GM18511 (cell line): ENCODE measurements around the gene CST2.
"Not testable (repeated sequence)": the region's sequence is repeated elsewhere in the genome, so short reads cannot be mapped to it uniquely, and the experiment has no call there.

Experiments
- ATAC-seq: cut with Tn5 transposase; IDR thresholded peaks from one replicate; pipeline ENCODE4 v1.9.1; 2021; ENCODE audit warnings: mild to moderate bottlenecking, moderate library complexity; ENCODE audit not compliant: unreplicated experiment

CST2 gene, protein sequence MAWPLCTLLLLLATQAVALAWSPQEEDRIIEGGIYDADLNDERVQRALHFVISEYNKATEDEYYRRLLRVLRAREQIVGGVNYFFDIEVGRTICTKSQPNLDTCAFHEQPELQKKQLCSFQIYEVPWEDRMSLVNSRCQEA

DNA sequence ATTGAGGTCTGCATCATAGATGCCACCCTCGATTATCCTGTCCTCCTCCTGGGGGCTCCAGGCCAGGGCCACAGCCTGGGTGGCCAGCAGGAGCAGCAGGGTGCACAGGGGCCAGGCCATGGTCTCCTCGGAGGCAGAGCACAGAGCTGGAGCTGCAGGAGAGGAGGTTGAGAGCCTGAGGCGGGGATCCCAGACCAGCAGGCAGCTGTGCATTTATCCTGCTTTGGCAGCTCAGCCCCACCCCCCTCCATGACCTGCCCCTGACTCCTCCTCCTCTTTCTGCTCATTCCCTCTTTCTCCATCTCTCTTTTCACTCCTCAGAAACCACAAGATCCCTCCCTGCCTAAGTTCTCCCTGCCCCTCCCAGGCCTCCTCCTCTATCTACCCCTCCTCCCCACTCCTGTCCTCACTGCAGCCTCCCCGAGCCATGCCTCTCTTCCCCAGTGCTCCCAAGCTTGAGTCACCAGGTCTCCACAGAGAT, at the start of gene CST2:
Gene CST2, minus strand, starts transcription at position 189 of the 481 bp plus-strand sequence. Its CDS starts 69 bp downstream, at position 120.
- ATAC-seq: no peak

DNA sequence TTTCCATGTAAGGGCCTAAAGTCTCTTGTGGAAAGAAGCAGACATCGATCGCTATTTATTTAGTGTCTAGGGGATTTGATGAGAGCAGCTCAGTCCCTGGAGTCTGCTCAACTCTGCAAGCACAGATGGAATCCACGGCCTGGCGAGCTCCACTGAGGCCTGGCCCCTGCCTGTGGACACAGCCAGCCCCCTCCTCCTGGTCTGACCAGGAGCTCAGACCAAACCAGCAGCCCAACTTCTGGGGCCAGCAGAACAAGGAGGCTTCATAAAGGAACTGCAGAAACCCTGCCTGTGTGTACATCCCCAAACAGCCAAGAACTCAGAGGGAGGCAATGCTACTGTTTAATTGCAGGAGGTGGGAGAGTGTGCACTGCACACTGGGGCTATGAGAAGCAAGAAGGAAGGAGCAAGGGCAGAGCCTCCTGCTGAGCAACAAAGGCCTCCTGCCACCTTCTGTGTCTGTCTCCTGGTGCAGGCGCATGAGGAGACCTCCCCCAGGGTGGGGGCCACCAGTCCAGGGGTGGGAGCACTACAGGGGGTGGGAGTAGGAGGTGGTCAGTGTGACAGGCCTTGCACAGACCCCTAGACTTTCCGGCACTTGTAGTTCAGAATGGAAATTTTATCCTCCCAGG, 49.2 kb upstream of the CST2 start:
- no peak for ATAC-seq

DNA sequence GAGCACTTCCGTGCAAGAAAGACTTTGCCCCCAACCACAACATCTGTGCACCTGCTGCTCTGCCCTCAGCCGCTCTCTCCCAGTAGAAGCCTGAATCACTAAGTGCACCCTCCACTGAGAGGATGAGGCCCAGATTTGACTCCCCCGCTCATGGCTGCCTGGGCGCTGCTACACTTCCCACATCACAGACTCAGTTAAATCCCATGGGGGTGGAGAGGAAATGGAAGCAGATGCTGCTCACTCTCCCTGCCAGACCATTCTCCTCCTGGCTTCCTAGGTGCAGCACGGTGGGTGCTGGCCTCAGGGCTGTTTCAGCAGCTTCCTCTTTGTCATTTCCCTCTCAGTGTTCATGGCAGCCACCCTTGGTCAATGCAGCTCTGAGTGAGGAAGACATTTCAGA, 48.2 kb upstream of the CST2 start:
- ATAC-seq: no peak

DNA sequence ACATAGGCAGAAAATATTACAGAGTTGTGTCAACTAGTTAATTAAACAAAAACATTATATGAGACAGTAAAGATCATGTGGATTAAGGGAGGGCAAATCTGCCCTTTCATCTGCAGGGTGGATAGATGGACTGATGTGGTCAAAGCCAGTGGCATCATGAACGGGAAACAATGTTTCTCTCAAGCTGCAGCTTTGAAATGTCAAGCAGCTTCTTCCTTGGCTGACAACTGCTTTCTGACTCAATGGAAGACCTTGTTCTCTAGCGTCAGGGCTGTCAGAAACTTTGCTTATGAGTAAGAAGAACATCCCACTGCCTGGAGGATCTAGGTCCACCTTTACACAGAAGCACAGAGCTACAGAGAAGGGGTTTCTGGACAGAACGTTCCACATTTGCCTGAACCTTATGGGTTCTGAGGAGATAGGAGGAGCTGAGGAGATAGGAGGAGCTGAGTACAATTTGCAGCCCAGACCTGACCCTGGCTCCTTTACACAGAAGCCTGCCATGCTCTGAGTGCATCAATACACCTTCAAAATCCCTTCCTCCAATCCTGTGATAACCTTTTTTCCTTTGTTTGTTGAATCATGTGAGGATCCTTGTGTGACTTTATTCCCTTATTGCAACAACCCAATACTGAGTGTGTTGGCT, 47.0 kb upstream of the CST2 start:
- no peak for ATAC-seq

DNA sequence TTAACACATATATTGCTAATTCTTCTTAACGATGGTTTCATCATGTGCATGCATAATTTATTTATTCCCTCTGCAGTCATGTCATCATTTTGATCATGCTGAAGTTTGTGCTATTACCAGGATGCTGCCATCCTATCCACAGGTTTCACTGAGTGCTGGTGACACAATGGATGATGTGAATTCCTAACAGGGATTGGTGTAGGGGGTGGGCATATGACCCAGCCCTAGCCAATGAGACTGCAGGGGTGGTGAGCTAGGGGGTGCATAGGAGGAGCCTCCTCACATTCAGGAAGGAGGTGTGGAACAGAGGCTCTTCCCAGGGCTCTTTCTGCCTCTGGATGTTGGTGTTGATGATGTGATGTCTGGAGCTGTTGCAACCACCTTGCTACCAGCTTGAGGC, 45.5 kb upstream of the CST2 start:
- no peak for ATAC-seq

DNA sequence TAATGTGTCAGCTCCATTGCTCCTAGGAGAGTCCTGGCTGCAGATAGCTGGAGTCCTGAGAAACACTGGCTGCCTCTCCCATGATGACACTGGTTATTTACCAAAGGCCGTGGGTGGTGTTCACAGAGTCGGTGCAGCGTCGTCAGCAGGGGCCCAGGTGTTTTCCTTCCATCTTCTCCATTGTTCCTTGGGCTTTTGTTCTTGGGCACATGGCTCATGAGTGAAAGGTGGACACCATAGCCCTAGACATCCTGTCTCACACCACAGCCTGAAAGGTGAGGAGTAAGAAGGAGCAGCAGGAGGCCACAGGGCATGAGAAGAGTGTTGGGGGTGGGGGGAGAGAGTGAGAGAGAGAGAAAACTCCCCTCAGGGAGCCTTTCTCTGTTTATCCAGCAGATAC, 43.9 kb upstream of the CST2 start:
- ATAC-seq: no peak

DNA sequence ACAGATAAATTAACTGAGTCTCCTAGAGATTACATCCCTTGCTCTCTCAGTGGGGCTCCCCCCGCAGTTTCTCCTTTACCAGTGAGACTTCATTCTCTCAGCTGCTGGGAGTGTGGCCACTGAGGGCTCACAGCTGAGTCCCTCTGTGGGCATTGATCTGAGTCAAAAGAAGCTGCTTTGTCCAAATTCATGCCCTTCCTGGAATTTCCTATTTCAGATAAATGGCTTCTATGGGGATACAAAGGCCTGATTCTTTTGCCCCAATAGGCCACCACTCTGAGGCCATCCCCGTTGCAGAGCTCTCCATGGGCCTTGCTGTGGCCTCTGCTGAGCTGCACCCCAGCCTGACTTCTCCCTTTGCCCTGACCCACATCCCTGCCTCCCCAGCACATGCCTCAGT, 43.0 kb upstream of the CST2 start:
- no peak for ATAC-seq

DNA sequence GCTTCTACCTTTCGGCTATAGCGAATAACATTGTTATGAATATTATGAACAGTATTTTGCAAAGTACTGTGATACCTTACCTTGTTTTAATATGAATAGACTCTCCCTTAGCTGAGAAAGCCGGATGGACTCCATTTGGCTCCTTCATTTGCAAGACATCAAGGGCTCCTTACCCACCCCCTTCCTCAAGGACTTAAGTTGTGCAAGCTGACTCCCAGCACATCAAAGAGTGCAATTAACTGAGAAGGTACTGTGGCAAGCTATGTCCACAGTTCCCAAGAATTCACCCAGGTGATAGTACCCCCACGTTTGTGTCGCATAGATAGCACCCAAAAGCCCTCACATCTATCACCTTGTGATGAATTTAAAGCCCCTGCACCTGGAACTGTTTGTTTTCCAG, 41.8 kb upstream of the CST2 start:
- ATAC-seq: no peak

DNA sequence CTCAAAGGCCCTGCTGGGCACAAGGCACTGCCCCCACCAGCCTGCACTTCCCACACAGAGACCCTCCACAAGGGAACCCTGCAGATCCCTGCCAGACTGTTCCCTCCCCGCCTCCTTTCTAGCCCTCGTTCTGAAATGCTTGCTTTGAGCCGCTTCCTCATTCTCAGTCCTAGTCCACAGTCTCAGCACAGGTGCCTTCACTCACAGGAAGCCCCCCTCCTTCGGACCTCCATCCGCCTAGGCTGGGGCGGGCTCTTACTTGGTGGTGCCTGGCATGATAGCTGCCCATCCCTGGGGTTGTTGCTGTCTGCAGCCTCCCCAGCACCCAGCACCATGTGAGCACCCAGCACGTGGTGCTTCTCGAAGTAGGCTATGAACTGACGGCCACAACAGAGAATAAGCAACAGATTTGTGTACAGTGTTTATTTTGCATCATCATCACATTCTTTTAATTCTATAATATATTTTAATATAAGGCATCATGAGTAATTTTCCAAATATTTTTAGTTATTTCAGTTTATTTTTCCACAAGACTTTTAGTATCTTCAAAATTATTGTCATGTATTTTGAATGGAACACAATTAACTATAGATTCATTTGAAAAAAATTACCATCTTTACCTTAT, 40.7 kb upstream of the CST2 start:
- ATAC-seq: no peak

DNA sequence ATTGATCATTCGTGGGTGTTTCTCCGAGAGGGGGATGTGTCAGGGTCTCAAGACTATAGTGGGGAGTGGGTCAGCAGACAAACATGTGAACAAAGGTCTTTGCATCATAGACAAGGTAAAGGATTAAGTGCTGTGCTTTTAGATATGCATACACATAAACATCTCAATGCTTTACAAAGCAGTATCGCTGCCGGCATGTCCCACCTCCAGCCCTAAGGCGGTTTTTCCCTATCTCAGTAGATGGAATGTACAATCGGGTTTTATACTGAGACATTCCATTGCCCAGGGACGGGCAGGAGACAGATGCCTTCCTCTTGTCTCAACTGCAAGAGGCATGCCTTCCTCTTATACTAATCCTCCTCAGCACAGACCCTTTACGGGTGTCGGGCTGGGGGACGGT, 34.2 kb upstream of the CST2 start:
- not testable (repeated sequence) for ATAC-seq

DNA sequence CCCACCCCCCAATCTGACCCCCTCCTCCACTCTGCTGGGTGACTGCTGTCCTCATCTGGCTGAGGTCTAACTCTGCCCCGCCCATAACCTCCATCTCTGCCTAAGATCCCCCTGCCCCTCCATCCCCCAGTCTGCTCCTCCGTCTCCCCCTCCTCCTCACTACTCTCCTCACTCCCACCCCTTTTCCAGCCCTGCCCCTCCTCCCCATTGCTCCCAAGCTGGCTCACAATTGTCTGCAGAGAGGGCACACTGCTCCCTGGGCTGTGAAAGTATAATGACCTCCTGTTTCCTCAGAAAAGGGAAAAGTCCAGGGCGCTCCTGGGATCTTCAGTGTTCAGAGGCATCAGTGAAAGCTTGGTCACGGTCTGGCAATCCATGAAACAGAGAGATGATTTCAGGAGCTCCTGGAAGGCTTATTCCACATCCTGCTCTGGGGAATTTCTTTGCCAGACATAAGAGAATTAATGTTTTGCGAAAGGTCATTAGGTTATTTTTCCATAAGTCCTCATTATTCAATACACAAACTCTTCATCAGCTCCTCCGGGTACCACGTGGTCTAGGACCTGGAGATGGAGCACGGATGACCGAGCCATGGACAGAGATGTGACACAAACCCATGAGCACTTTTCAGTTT, 31.6 kb upstream of the CST2 start:
- ATAC-seq: no peak

DNA sequence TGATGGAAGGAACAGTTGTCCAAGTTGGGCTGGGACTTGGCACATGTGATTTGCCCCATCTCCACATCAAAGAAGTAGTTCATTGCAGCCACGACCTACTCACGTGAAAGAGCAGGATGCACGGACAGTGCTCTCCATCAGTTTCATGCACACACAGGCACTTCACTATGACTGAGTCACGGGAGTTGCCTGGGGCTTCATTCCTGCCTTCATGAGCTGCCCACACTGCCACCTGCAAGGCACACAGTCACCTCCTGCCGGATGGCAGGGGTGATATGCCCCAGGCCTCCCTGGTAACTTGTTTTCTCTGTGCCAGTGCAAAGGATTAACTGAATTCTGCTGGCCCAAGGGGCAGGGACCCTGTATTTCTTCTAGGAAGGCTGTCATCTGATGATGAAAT, 30.2 kb upstream of the CST2 start:
- ATAC-seq: no peak

DNA sequence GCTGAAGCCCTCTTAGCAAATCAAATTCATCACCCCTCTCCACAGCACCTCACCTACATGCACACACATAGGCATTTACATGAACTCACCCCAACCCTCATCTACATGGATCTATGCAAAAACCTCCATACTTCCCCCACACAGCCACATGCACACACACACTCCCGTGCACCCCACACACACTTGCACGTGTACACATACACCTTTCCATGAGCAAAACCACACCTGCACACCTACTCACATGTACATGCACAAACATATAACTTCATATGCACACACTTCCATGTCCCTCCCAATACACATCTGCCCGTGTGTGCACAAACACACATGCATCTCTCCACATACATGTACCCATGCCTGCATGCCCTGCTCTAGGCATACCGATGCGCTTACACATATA, 29.7 kb upstream of the CST2 start:
- no peak for ATAC-seq

DNA sequence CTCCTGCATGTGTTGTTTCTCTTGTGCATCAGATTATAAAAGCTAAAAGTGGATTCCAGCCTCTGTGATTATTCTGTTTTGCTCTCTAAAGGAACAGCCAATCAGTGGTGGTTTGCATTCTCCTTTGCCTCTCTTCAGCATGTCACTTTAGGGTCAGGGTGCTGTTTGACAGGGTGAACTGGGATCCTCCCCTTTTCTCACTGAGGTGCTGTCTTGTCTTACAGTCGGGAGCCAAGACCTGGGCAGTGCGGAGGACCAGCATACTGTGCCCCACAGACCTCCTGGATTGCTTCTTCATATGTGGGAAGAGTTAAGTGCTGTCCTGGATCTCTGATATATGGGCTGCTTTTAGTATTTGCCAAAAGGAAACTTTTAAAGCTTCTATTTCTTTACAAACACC, 15.2 kb upstream of the CST2 start:
- no peak for ATAC-seq

DNA sequence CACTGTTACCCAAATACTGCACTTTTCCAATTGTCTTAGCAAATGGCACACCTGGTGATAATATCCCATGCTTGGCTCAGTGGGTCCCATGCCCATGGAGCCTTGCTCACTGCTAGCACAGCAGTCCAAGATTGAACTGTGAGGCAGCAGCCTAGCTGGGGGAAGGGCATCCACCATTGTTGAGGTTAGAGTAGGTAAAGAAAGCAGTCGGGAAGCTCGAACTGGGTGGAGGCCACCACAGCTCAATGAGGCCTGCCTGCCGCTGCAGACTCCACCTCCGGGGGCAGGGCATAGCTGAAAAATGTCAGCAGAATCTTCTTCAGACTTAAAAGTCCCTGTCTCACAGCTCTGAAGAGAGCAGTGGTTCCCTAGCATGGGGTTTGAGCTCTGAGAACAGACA, 9.2 kb upstream of the CST2 start:
- no peak for ATAC-seq

DNA sequence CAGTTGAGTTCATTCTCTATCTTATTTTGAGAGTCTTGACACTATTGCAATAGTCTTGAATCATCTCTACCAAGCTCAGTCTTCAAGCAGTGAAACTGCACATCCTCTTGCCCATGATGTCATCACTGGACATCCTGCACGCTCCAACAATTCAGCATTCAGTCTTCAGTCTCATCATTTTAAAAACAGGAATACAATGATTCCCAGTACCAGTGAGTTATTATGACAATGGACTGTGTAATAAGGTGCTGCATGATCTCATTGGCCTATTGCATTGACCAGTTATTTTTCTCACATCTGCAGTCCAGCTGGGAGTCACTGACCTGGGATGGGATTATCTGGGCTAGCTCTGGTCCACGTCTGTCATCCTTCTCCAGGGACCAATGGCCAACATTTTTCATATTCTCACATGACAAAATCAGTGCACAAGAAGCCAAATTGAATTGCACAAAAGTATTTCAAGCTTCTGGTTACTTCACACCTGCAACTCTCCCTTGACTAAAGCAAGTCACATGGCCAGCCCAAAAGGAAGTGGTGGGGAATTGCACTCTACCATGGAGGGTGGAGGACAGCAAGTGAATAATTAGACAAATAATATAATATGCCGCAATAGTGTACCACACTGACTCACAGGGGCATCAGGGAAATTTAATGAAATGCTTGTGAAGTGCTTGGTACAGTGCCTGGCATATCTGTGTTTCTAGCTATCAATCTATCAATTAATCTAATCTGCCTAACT, 6.4 kb upstream of the CST2 start:
- no peak for ATAC-seq

DNA sequence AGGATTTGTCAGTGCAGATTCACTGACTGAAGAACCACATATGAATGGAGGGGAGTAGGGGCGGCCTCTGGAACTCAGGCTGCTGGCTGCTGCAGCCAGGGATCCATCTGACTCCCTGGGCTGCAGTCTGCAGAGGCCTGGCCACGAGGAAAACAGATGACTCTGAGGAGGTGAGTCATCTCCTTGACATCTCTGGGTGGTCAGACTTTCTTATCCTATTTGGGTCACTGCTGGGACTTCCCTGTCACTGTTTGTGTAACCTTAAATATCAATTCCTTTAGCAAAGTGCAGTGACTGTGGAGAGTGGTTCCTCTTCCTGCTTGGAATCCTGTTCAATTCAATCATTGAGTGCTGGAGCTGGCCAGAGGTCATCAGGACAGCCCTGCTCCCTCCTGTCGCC, 5.4 kb upstream of the CST2 start:
- not testable (repeated sequence) for ATAC-seq

DNA sequence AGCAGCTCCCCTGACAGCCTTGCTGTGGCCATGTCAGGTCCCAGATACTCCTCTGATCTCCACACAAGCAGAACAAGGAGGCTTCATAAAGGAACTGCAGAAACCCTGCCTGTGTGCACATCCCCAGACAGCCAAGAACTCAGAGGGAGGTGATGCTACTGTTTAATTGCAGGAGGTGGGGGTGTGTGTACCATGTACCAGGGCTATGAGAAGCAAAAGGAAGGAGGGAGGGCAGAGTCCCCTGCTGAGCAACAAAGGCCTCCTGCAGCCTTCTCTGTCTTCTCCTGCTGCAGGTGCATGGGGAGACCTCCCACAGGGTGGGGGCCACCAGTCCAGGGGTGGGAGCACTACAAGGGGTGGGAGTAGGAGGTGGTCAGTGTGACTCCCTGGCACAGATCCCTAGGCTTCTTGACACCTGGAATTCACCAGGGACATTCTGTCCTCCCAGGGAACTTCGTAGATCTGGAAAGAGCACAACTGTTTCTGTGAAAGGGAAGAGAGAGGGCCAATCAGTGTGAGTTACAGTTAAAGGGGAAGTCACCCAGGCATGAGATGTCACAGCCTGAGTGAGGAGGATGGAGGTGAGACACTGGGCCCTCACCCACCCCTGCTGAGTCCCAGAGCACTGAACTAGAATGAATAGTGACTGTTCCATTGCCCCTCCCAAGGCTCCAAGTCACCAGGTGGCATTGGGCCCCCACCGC, 2.8 kb downstream of the CST2 start:
- ATAC-seq: no peak

DNA sequence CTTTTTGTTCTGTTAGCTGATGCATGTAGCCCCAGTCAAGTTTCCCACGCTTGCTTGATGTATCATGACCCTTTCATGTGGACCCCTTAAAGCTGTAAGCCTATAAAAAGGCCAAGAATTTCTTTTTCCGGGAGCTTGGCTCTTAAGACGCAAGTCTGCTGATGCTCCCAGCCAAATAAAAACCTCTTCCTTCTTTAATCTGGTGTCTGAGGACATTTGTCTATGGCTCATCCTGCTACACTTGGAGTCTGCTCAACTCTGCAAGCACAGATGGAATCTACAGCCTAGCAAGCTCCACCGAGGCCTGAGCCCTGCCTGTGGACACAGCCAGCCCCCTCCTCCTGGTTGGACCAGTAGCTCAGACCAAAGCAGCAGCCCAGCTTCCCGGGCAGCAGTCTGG, 3.4 kb downstream of the CST2 start:
- ATAC-seq: no peak

DNA sequence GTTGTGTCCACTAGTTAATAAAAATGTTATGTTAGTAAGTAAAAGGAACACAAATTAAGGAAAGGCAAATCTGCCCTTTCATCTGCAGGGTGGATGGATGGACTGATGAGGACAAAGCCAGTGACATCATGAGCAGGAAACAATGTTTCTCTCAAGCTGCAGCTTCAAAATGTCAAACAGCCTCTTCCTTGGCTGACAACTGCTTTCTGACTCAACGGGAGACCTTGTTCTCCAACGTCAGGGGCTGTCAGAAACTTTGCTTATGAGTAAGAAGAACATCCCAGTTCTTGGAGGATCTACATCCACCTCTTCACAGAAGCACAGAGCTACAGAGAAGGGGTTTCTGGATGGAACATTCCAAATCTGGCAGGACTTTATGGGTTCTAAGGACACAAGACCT, 6.0 kb downstream of the CST2 start:
- ATAC-seq: no peak
